Ishikawa (cell line): ENCODE data around the gene HSPB6.

Experiments
- MAX ChIP-seq: IDR thresholded peaks from 2 replicates; pipeline ENCODE4 v1.6.1; 2012
- RAD21 ChIP-seq: IDR thresholded peaks from 2 replicates; pipeline ENCODE4 v1.6.1; 2012; ENCODE audit warnings: low read depth
- TF ChIP-seq, protein P1 (sequence below): IDR thresholded peaks from 2 replicates; pipeline ENCODE4 v1.6.1; 2012; ENCODE audit warnings: low read depth, mild to moderate bottlenecking

- TF ChIP-seq RAD21 (no peak), MAX (no peak)
- TF ChIP-seq, protein P1, sequence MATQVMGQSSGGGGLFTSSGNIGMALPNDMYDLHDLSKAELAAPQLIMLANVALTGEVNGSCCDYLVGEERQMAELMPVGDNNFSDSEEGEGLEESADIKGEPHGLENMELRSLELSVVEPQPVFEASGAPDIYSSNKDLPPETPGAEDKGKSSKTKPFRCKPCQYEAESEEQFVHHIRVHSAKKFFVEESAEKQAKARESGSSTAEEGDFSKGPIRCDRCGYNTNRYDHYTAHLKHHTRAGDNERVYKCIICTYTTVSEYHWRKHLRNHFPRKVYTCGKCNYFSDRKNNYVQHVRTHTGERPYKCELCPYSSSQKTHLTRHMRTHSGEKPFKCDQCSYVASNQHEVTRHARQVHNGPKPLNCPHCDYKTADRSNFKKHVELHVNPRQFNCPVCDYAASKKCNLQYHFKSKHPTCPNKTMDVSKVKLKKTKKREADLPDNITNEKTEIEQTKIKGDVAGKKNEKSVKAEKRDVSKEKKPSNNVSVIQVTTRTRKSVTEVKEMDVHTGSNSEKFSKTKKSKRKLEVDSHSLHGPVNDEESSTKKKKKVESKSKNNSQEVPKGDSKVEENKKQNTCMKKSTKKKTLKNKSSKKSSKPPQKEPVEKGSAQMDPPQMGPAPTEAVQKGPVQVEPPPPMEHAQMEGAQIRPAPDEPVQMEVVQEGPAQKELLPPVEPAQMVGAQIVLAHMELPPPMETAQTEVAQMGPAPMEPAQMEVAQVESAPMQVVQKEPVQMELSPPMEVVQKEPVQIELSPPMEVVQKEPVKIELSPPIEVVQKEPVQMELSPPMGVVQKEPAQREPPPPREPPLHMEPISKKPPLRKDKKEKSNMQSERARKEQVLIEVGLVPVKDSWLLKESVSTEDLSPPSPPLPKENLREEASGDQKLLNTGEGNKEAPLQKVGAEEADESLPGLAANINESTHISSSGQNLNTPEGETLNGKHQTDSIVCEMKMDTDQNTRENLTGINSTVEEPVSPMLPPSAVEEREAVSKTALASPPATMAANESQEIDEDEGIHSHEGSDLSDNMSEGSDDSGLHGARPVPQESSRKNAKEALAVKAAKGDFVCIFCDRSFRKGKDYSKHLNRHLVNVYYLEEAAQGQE, result no peak
Measured at GRCh38 chr19:35751839-35752745, 4.7 kb downstream of the HSPB6 start.
